A673 (cell line): ENCODE results near the gene GPR17. TPM values are rescaled to one million over a fixed set of nuclear protein-coding genes. Genes with fewer than 3 reads are reported as not detected.

Experiments used
- BruUV-seq: library from RNA; stranded (reverse); fragments of 400-500 nt; replicated peaks from 2 replicates; lab custom pipeline; 2021; lab: Mats Ljungman, UMichigan
- CTCF ChIA-PET: fragments of 300-600 bp; sonication (Branson Sonifier 250); formaldehyde crosslinking; loops from one replicate; lab custom pipeline; 2022; ENCODE audit warnings: antibody characterized with exemption; lab: Charles Lee
- POLR2A ChIA-PET: fragments of 300-600 bp; sonication (Branson Sonifier 250); formaldehyde crosslinking; loops from one replicate; lab custom pipeline; 2022; ENCODE audit warnings: antibody characterized with exemption; ENCODE audit not compliant: low non-redundant PET; lab: Charles Lee
- DNase-seq: peaks from one replicate; pipeline ENCODE4 v3.0.0-alpha.2; 2015; ENCODE audit warnings: low spot score
- H3K27ac ChIP-seq: fragments of 200-600 bp; sonication (generic); 2 replicates; pipeline ENCODE4 v1.5.1; 2016; ENCODE audit warnings: mixed run types, low read depth, mild to moderate bottlenecking, mixed read lengths, antibody characterized with exemption, low read length; ENCODE audit not compliant: poor library complexity, severe bottlenecking
- H3K27me3 ChIP-seq: fragments of 200-600 bp; sonication (generic); replicated peaks from 2 replicates; pipeline ENCODE4 v1.6.1; 2017; ENCODE audit warnings: mixed run types, low read depth, mild to moderate bottlenecking, mixed read lengths, antibody characterized with exemption, low read length; ENCODE audit not compliant: insufficient read depth, poor library complexity
- H3K36me3 ChIP-seq: fragments of 200-600 bp; sonication (generic); 2 replicates; pipeline ENCODE4 v1.6.1; 2016; ENCODE audit warnings: mixed run types, mild to moderate bottlenecking, mixed read lengths, antibody characterized with exemption, low read length; ENCODE audit not compliant: insufficient read depth, poor library complexity, severe bottlenecking
- H3K4me1 ChIP-seq: fragments of 200-600 bp; sonication (generic); 2 replicates; pipeline ENCODE4 v1.6.1; 2017; ENCODE audit warnings: mixed run types, mild to moderate bottlenecking, mixed read lengths, antibody characterized with exemption, low read length; ENCODE audit not compliant: insufficient read depth, poor library complexity, severe bottlenecking
- H3K4me3 ChIP-seq: fragments of 200-600 bp; sonication (generic); 2 replicates; pipeline ENCODE4 v1.5.1; 2016; ENCODE audit warnings: low read depth, mixed run types, mild to moderate bottlenecking, mixed read lengths, low read length; ENCODE audit not compliant: poor library complexity, severe bottlenecking
- H3K9me3 ChIP-seq: fragments of 200-600 bp; sonication (generic); 2 replicates; pipeline ENCODE4 v1.6.1; 2016; ENCODE audit warnings: mixed run types, low read depth, mild to moderate bottlenecking, mixed read lengths, antibody characterized with exemption, low read length; ENCODE audit not compliant: poor library complexity, severe bottlenecking
- CTCF ChIP-seq: fragments of 300-800, 200-600 bp; sonication (generic); conservative IDR thresholded peaks from 2 replicates; pipeline ENCODE4 v1.5.1; 2017; ENCODE audit warnings: low read depth, mild to moderate bottlenecking, antibody characterized with exemption, low read length, moderate library complexity, mixed read lengths
- EZH2 ChIP-seq: fragments of 200-600 bp; sonication (generic); IDR thresholded peaks from 2 replicates; pipeline ENCODE4 v1.6.1; 2017; ENCODE audit warnings: borderline replicate concordance, low read depth, mild to moderate bottlenecking, mixed read lengths, antibody characterized with exemption, low read length; ENCODE audit not compliant: poor library complexity, severe bottlenecking
- intact Hi-C: fragments of 100-400 bp; cut with micrococcal nuclease; formaldehyde crosslinking; loops from one replicate; pipeline ENCODE4 v1.10.0; 2022; ENCODE audit not compliant: unreplicated experiment
- total RNA-seq: library from RNA; stranded (reverse); gene quantifications from 2 replicates; pipeline ENCODE4 v1.2.3, GENCODE V29; 2021

GPR17 gene
- total RNA-seq, 1 experiment from 2014 or later, result 0.45 TPM

GRCh38 chr2:127614731-127615130 lies 31.2 kb upstream of the GPR17 start:
- H3K27ac ChIP-seq, result no peak overlapping the region
- DNase-seq, result no peak
- H3K27me3 ChIP-seq, result no peaks in the 10 kb centered on the region
- H3K9me3 ChIP-seq, result peaks cover 7% of the 10 kb centered on the region
- no peaks in the 10 kb centered on the region for H3K4me1 ChIP-seq
- no peaks in the 10 kb centered on the region for H3K36me3 ChIP-seq
- BruUV-seq, result no TSS peak
- TF ChIP-seq EZH2, result no peak
- no peak for TF ChIP-seq CTCF
- no peak overlapping the region for H3K4me3 ChIP-seq
- intact Hi-C loops, result no loop called here
- CTCF ChIA-PET, result no interaction called here
- POLR2A ChIA-PET, result no interaction called here

GRCh38 chr2:127615511-127616166 lies 30.3 kb upstream of the GPR17 start:
- DNase-seq, result no peak
- ChIA-PET POLR2A (no interaction called here), CTCF (no interaction called here)
- Histone ChIP-seq H3K27ac (no peak overlapping the region), H3K4me1 (no peaks in the 10 kb centered on the region), H3K4me3 (no peak overlapping the region), H3K27me3 (no peaks in the 10 kb centered on the region), H3K9me3 (peaks cover 7% of the 10 kb centered on the region), H3K36me3 (no peaks in the 10 kb centered on the region)
- TF ChIP-seq EZH2 (no peak), CTCF (no peak)
- BruUV-seq, result no TSS peak
- intact Hi-C loops, result no loop called here

DNA sequence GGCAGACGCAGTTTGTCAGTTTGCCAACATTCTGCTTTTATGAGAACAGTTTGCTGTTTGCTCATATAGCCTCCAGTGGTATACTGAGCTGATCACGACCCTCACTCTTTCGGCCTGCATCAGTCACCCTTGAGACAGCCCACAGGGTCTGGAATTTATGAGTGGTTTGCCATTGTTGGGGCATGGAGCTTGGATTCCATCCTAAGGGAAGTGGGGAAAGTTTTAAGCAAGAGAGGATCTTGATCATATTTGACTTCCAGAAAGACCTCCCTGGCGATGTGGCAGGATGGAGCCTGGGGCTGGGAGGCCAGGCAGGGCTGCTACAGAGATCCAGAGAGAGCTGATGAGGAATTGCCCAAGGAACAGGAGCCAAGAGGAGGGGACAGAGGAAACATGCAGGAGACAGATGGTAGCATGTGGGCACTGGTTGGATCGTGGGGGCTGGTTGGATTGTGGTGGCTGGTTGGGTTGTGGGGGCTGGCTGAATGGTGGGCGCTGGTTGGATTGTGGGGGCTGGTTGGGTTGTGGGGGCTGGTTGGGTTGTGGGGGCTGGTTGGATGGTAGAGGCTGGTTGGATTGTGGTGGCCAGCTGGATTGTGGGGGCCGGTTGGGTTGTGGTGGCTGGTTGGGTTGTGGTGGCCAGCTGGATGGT lies 27.3 kb upstream of the GPR17 start:
- TF ChIP-seq EZH2, result no peak
- TF ChIP-seq CTCF, result no peak
- ChIA-PET POLR2A (no interaction called here), CTCF (no interaction called here)
- intact Hi-C loops, result no loop called here
- no TSS peak for BruUV-seq
- Histone ChIP-seq H3K4me1 (no peaks in the 10 kb centered on the region), H3K4me3 (no peak overlapping the region), H3K9me3 (no peaks in the 10 kb centered on the region), H3K27ac (no peak overlapping the region), H3K27me3 (no peaks in the 10 kb centered on the region), H3K36me3 (no peaks in the 10 kb centered on the region)
- no peak for DNase-seq
